HG03460 (cell line): ENCODE results near the gene TBC1D9B.

Source experiments
- ATAC-seq: cut with Tn5 transposase; IDR thresholded peaks from one replicate; pipeline ENCODE4 v1.9.1; 2021; ENCODE audit not compliant: unreplicated experiment

The TBC1D9B gene

GRCh38 chr5:179870952-179871351, 36.7 kb downstream of the TBC1D9B start:
- ATAC-seq = no peak

- no peak for ATAC-seq
These were observed 37.2 kb downstream of the TBC1D9B start for GRCh38 chr5:179870403-179870903.

- no peak for ATAC-seq
These were observed 37.9 kb downstream of the TBC1D9B start for GRCh38 chr5:179869641-179870402.

GRCh38 chr5:179869101-179869500, 38.6 kb downstream of the TBC1D9B start:
- no peak for ATAC-seq

- ATAC-seq = no peak
These were observed 39.2 kb downstream of the TBC1D9B start for GRCh38 chr5:179868541-179868940.

- no peak for ATAC-seq
These were observed 40.2 kb downstream of the TBC1D9B start for GRCh38 chr5:179867476-179867875.

GRCh38 chr5:179867079-179867465, 40.6 kb downstream of the TBC1D9B start:
- no peak for ATAC-seq

- no peak for ATAC-seq
These were observed 41.2 kb downstream of the TBC1D9B start for GRCh38 chr5:179866241-179867078.

GRCh38 chr5:179865491-179866240, 42.0 kb downstream of the TBC1D9B start:
- no peak for ATAC-seq

GRCh38 chr5:179864686-179865085, 43.0 kb downstream of the TBC1D9B start:
- ATAC-seq = no peak

- no peak for ATAC-seq
These were observed 44.1 kb downstream of the TBC1D9B start for GRCh38 chr5:179863449-179864085.

GRCh38 chr5:179862891-179863290, 44.8 kb downstream of the TBC1D9B start:
- ATAC-seq = no peak

- ATAC-seq = no peak
These were observed 45.4 kb downstream of the TBC1D9B start for GRCh38 chr5:179862296-179862695.

GRCh38 chr5:179860301-179860700, 47.4 kb downstream of the TBC1D9B start:
- no peak for ATAC-seq

GRCh38 chr5:179858586-179859427, 48.9 kb downstream of the TBC1D9B start, which contains the start of gene MRNIP:
MRNIP (minus strand) TSS chr5:179858817; CDS start chr5:179858796, 21 bp downstream.
- peak; percentile 98 for ATAC-seq

GRCh38 chr5:179858241-179858585, 49.5 kb downstream of the TBC1D9B start:
- peak; percentile 53 for ATAC-seq

GRCh38 chr5:179854356-179854755, 53.3 kb downstream of the TBC1D9B start:
- ATAC-seq = no peak

- ATAC-seq = peak; percentile 89
These were observed 54.6 kb downstream of the TBC1D9B start for GRCh38 chr5:179852993-179853547.

GRCh38 chr5:179841621-179842020, 66.1 kb downstream of the TBC1D9B start:
- ATAC-seq = no peak

- ATAC-seq = no peak
These were observed 66.9 kb downstream of the TBC1D9B start for GRCh38 chr5:179840766-179841165.
